ENCODE measurements around the gene NYNRIN. TPM values are rescaled to one million over a fixed set of nuclear protein-coding genes. Genes with fewer than 3 reads are reported as not detected.
A peak's percentile ranks its signal among the peaks of the same experiment; 100 is the strongest.

Gene NYNRIN
- total RNA-seq, 2 donors from 2014 or later, result 13.0 to 26.7 TPM

GRCh38 chr14:24427537-24428508, 29.0 kb downstream of the NYNRIN start:
- peak overlapping the region; percentile 79 for H3K27ac ChIP-seq
- intact Hi-C loops (cut with DNase I), result no loop called here

GRCh38 chr14:24428628-24429394, 30.0 kb downstream of the NYNRIN start:
- TF ChIP-seq CTCF (IDR thresholded peaks at IDR 0.05), result no peak
- H3K9ac ChIP-seq (ENCODE audit: low read depth in 2 of 2, low read length in 2 of 2), result peak overlapping the region; percentile 87 to 95
- H3K27ac ChIP-seq, result peak overlapping the region; percentile 92
- H3K27me3 ChIP-seq, result no peaks in the 10 kb centered on the region
- peaks cover 11% of the 10 kb centered on the region for H3K36me3 ChIP-seq
- no peaks in the 10 kb centered on the region for H3K9me3 ChIP-seq
- DNase-seq, result no peak
- H3K4me3 ChIP-seq, result no peak overlapping the region
- intact Hi-C loops (cut with DNase I), result no loop called here
- H3K4me1 ChIP-seq, result peaks cover 25% of the 10 kb centered on the region

More at GRCh38 chr14:24427537-24428508, 29.0 kb downstream of the NYNRIN start:
- DNase-seq, result no peak
- H3K4me1 ChIP-seq, result peaks cover 25% of the 10 kb centered on the region
- H3K27me3 ChIP-seq, result no peaks in the 10 kb centered on the region
- H3K9me3 ChIP-seq, result no peaks in the 10 kb centered on the region
- no peak for TF ChIP-seq CTCF (IDR thresholded peaks at IDR 0.05)
- peaks cover 3% of the 10 kb centered on the region for H3K36me3 ChIP-seq
- peak overlapping the region in 1 of 2 donors; percentile 63 for H3K9ac ChIP-seq (ENCODE audit: low read depth in 2 of 2, low read length in 2 of 2)
- no peak overlapping the region for H3K4me3 ChIP-seq

- Histone ChIP-seq H3K4me3 (peak within 1 kb of the TSS; percentile 74), H3K27me3 (no peaks in the 10 kb centered on the region)
These were observed 30.8 kb downstream of the NYNRIN start, which contains the start of the genes CBLN3 and KHNYN for GRCh38 chr14:24429395-24430142. CBLN3 (minus strand) TSS chr14:24429668; CDS start chr14:24429054, 614 bp downstream. KHNYN (plus strand) TSS chr14:24429954; CDS start chr14:24430731, 777 bp downstream.

GRCh38 chr14:24430143-24430681, 31.4 kb downstream of the NYNRIN start:
- peak overlapping the region; percentile 92 for H3K27ac ChIP-seq
- intact Hi-C loops (cut with DNase I), result loop anchor here (2.0 to 10.0 kb wide), 2 partner anchors 63 to 185 kb away; partner anchors contain the start of gene TINF2
- no peaks in the 10 kb centered on the region for H3K9me3 ChIP-seq
- H3K27me3 ChIP-seq, result no peaks in the 10 kb centered on the region
- H3K9ac ChIP-seq (ENCODE audit: low read depth in 2 of 2, low read length in 2 of 2), result peak overlapping the region; percentile 95 to 99
- peaks cover 11% of the 10 kb centered on the region for H3K36me3 ChIP-seq
- peaks cover 21% of the 10 kb centered on the region for H3K4me1 ChIP-seq
- peak; percentile 81 for DNase-seq
- TF ChIP-seq CTCF (IDR thresholded peaks at IDR 0.05), result no peak
- peak overlapping the region; percentile 74 for H3K4me3 ChIP-seq

More at GRCh38 chr14:24429395-24430142, 30.8 kb downstream of the NYNRIN start, which contains the start of the genes CBLN3 and KHNYN:
- Histone ChIP-seq H3K4me1 (peaks cover 25% of the 10 kb centered on the region), H3K9me3 (no peaks in the 10 kb centered on the region), H3K9ac (ENCODE audit: low read depth in 2 of 2, low read length in 2 of 2) (peak within 1 kb of the TSS; percentile 95 to 99), H3K36me3 (peaks cover 11% of the 10 kb centered on the region), H3K27ac (peak within 1 kb of the TSS; percentile 92)
- peak; percentile 93 for DNase-seq
- TF ChIP-seq CTCF (IDR thresholded peaks at IDR 0.05), result no peak
- intact Hi-C loops (cut with DNase I), result loop anchor here (2.0 to 10.0 kb wide), 2 partner anchors 63 to 185 kb away; partner anchors contain the start of gene TINF2
